ENCODE results near the gene ABCC4. TPM values are rescaled to one million over a fixed set of nuclear protein-coding genes. Genes with fewer than 3 reads are reported as not detected.

Gene ABCC4
- total RNA-seq, 1 experiment from 2014 or later: 17.7 TPM

DNA sequence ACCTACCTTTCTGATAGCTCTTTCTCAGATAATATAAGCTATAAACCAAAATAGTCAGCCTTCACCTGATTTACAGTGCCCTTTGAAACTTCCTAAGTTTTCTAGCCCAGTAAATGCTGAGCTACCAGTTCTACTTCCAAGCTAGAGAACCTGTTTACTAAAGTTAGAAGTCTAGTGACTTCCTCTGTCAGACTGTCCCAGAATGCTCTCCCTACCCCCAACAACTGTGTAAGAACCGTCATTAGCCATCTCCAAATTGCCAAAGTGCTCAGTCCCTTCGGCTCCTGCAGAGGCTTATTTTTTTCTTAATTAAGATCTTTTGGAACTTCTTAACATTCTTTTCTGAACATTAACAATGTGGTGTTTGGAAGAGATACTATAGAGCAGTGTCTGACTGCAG, 3.2 kb upstream of the ABCC4 start:
- ATAC-seq: no peak
- no peaks in the 10 kb centered on the region for H3F3A ChIP-seq (ENCODE audit: low read length, unreplicated experiment)
- H3K9me2 ChIP-seq (replicated peaks; ENCODE audit: low read length): no peaks in the 10 kb centered on the region
- TF ChIP-seq CTCF (conservative IDR thresholded peaks at IDR 0.05; ENCODE audit: low read depth, low read length) (no peak), EZH2 (IDR thresholded peaks at IDR 0.05; ENCODE audit: low read length, unreplicated experiment) (no peak), EZH2phosphoT487 (IDR thresholded peaks at IDR 0.05; ENCODE audit: borderline replicate concordance, low read length) (no peak)
- H3K4me2 ChIP-seq (ENCODE audit: low read length): no peak overlapping the region
- CTCF ChIA-PET: no interaction called here
- no TSS peak for BruUV-seq (replicated peaks)
- POLR2A ChIA-PET (ENCODE audit: unreplicated experiment): no interaction called here
- H3K9ac ChIP-seq (ENCODE audit: low read length): no peak overlapping the region
- H3K36me3 ChIP-seq (ENCODE audit: low read depth, low read length): no peaks in the 10 kb centered on the region
- no peaks in the 10 kb centered on the region for H3K9me3 ChIP-seq (ENCODE audit: low read length)
- H3K27me3 ChIP-seq (ENCODE audit: low read length): no peaks in the 10 kb centered on the region
- H3K4me3 ChIP-seq (ENCODE audit: low read length): no peak overlapping the region
- H4K20me1 ChIP-seq (ENCODE audit: low read length): no peaks in the 10 kb centered on the region
- H3K4me1 ChIP-seq (ENCODE audit: insufficient read depth, low read length): peaks cover 10% of the 10 kb centered on the region
- no peak overlapping the region for H2AFZ ChIP-seq (ENCODE audit: low read length)
- DNase-seq: no peak
- H3K79me2 ChIP-seq (ENCODE audit: low read length): peaks cover 11% of the 10 kb centered on the region
- H3K27ac ChIP-seq (ENCODE audit: low read length): no peak overlapping the region
- intact Hi-C loops (cut with micrococcal nuclease): loop anchor here (5.0 kb wide), 1 partner anchor 47 kb away; no protein-coding TSS in a partner anchor

DNA sequence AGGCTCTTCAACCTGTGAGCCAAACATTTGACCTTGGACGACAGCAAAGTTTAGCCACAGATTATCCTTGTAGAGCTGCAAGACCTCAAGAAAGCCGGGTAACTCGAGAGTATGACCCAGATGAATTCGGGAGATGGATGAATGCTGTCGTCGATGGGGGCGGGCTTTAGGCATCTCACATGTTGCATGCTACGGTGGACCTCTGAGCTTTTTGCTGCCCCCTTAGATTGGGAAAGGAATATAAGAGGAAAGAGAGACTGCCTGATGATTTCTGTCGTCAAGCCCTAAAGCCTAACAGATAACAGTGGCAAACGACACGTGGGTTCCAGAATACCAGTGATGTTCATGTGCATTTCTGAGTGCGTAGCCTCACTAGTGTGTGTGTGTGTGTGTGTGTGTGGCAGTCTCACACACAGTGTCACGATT, 730 bp upstream of the ABCC4 start:
- TF ChIP-seq CTCF (conservative IDR thresholded peaks at IDR 0.05; ENCODE audit: low read depth, low read length): no peak; the same call in 1 of the 2 replicates
- TF ChIP-seq EZH2 (IDR thresholded peaks at IDR 0.05; ENCODE audit: low read length, unreplicated experiment): no peak
- TF ChIP-seq EZH2phosphoT487 (IDR thresholded peaks at IDR 0.05; ENCODE audit: borderline replicate concordance, low read length): no peak
- H3K4me1 ChIP-seq (ENCODE audit: insufficient read depth, low read length): peaks cover 30% of the 10 kb centered on the region
- no peaks in the 10 kb centered on the region for H3K27me3 ChIP-seq (ENCODE audit: low read length)
- peak overlapping the region; percentile 85 for H3K4me3 ChIP-seq (ENCODE audit: low read length)
- no peaks in the 10 kb centered on the region for H3F3A ChIP-seq (ENCODE audit: low read length, unreplicated experiment)
- H3K27ac ChIP-seq (ENCODE audit: low read length): peak overlapping the region; percentile 59
- H3K4me2 ChIP-seq (ENCODE audit: low read length): peak overlapping the region; percentile 96
- H3K9me3 ChIP-seq (ENCODE audit: low read length): no peaks in the 10 kb centered on the region
- H3K36me3 ChIP-seq (ENCODE audit: low read depth, low read length): no peaks in the 10 kb centered on the region
- 0 out of 2 replicates have a peak, but pooled peaks cover 4% of the 10 kb centered on the region for H4K20me1 ChIP-seq (ENCODE audit: low read length)
- H3K79me2 ChIP-seq (ENCODE audit: low read length): peaks cover 34% of the 10 kb centered on the region
- POLR2A ChIA-PET (ENCODE audit: unreplicated experiment): no interaction called here
- peak overlapping the region; percentile 95 for H2AFZ ChIP-seq (ENCODE audit: low read length)
- H3K9ac ChIP-seq (ENCODE audit: low read length): peak overlapping the region; percentile 87
- H3K9me2 ChIP-seq (replicated peaks; ENCODE audit: low read length): no peaks in the 10 kb centered on the region
- no peak for DNase-seq
- CTCF ChIA-PET: interaction anchor here (0.6 to 0.9 kb wide), 2 partner anchors 99 to 119 kb away, joined by 3 to 9 read pairs; no protein-coding TSS in a partner anchor
- ATAC-seq: no peak
- intact Hi-C loops (cut with micrococcal nuclease): loop anchor here (1.0 to 5.0 kb wide), 2 partner anchors 31 to 45 kb away; no protein-coding TSS in a partner anchor
- TSS peak; percentile 48 for BruUV-seq (replicated peaks)

- Histone ChIP-seq H2AFZ (ENCODE audit: low read length) (peak overlapping the region; percentile 67), H3K9me2 (replicated peaks; ENCODE audit: low read length) (no peaks in the 10 kb centered on the region), H3K36me3 (ENCODE audit: low read depth, low read length) (no peaks in the 10 kb centered on the region), H4K20me1 (ENCODE audit: low read length) (0 out of 2 replicates have a peak, but pooled peaks cover 4% of the 10 kb centered on the region), H3K9me3 (ENCODE audit: low read length) (no peaks in the 10 kb centered on the region), H3K9ac (ENCODE audit: low read length) (peak overlapping the region; percentile 87), H3F3A (ENCODE audit: low read length, unreplicated experiment) (no peaks in the 10 kb centered on the region), H3K79me2 (ENCODE audit: low read length) (peaks cover 44% of the 10 kb centered on the region), H3K4me1 (ENCODE audit: insufficient read depth, low read length) (peaks cover 30% of the 10 kb centered on the region), H3K4me2 (ENCODE audit: low read length) (peak overlapping the region; percentile 86), H3K4me3 (ENCODE audit: low read length) (peak overlapping the region; percentile 85), H3K27ac (ENCODE audit: low read length) (peak overlapping the region; percentile 34), H3K27me3 (ENCODE audit: low read length) (no peaks in the 10 kb centered on the region)
- intact Hi-C loops (cut with micrococcal nuclease): loop anchor here (1.0 to 5.0 kb wide), 2 partner anchors 29 to 43 kb away; no protein-coding TSS in a partner anchor
- ChIA-PET POLR2A (ENCODE audit: unreplicated experiment) (interaction anchor here (0.6 kb wide), 1 partner anchor 585 kb away, joined by 3 read pairs; no protein-coding TSS in a partner anchor), CTCF (interaction anchor here (0.5 to 1.0 kb wide), 3 partner anchors 80 to 109 kb away, joined by 3 to 9 read pairs (median 4); no protein-coding TSS in a partner anchor)
- BruUV-seq (replicated peaks): no TSS peak
- TF ChIP-seq EZH2phosphoT487 (IDR thresholded peaks at IDR 0.05; ENCODE audit: borderline replicate concordance, low read length) (no peak), CTCF (conservative IDR thresholded peaks at IDR 0.05; ENCODE audit: low read depth, low read length) (no peak), EZH2 (IDR thresholded peaks at IDR 0.05; ENCODE audit: low read length, unreplicated experiment) (no peak)
- ATAC-seq (peak; percentile 27), DNase-seq (peak; percentile 42)
Observed at GRCh38 chr13:95300625-95301182, 547 bp downstream of the ABCC4 start.

Data from PC-3 (cell line).